ENCODE measurements around the gene NKAIN2.
"Not testable (repeated sequence)": the region's sequence is repeated elsewhere in the genome, so short reads cannot be mapped to it uniquely, and the experiment has no call there.

Gene NKAIN2

GRCh38 chr6:123966618-123967017 lies 163.0 kb downstream of the NKAIN2 start:
- DNase-seq (ENCODE audit: low read depth, low spot score), result no peak

GRCh38 chr6:123967905-123968304 lies 164.2 kb downstream of the NKAIN2 start:
- DNase-seq (ENCODE audit: low read depth, low spot score), result no peak

- DNase-seq (ENCODE audit: low read depth, low spot score), result no peak
Observed at GRCh38 chr6:123972600-123973294, 169.1 kb downstream of the NKAIN2 start.

GRCh38 chr6:123980311-123980710 lies 176.6 kb downstream of the NKAIN2 start:
- DNase-seq (ENCODE audit: low read depth, low spot score), result no peak

GRCh38 chr6:123986938-123987337 lies 183.3 kb downstream of the NKAIN2 start:
- DNase-seq (ENCODE audit: low read depth, low spot score), result no peak

GRCh38 chr6:123989918-123990317 lies 186.3 kb downstream of the NKAIN2 start:
- not testable (repeated sequence) for DNase-seq (ENCODE audit: low read depth, low spot score)

- no peak for DNase-seq (ENCODE audit: low read depth, low spot score)
Observed at GRCh38 chr6:123990376-123990775, 186.7 kb downstream of the NKAIN2 start.

GRCh38 chr6:123994168-123994567 lies 190.5 kb downstream of the NKAIN2 start:
- DNase-seq (ENCODE audit: low read depth, low spot score), result no peak

GRCh38 chr6:123994891-123995635 lies 191.4 kb downstream of the NKAIN2 start:
- no peak for DNase-seq (ENCODE audit: low read depth, low spot score)

GRCh38 chr6:123997223-123997622 lies 193.6 kb downstream of the NKAIN2 start:
- no peak for DNase-seq (ENCODE audit: low read depth, low spot score)

GRCh38 chr6:124002377-124003081 lies 198.9 kb downstream of the NKAIN2 start:
- DNase-seq (ENCODE audit: low read depth, low spot score), result no peak

GRCh38 chr6:124007266-124007665 lies 203.6 kb downstream of the NKAIN2 start:
- no peak for DNase-seq (ENCODE audit: low read depth, low spot score)

- DNase-seq (ENCODE audit: low read depth, low spot score), result no peak
Observed at GRCh38 chr6:124008000-124008987, 204.6 kb downstream of the NKAIN2 start.

- DNase-seq (ENCODE audit: low read depth, low spot score), result no peak
Observed at GRCh38 chr6:124008988-124009765, 205.5 kb downstream of the NKAIN2 start.

- no peak for DNase-seq (ENCODE audit: low read depth, low spot score)
Observed at GRCh38 chr6:124010574-124010973, 206.9 kb downstream of the NKAIN2 start.

- no peak for DNase-seq (ENCODE audit: low read depth, low spot score)
Observed at GRCh38 chr6:124011180-124011579, 207.5 kb downstream of the NKAIN2 start.

- not testable (repeated sequence) for DNase-seq (ENCODE audit: low read depth, low spot score)
Observed at GRCh38 chr6:124022051-124022450, 218.4 kb downstream of the NKAIN2 start.

- DNase-seq (ENCODE audit: low read depth, low spot score), result no peak
Observed at GRCh38 chr6:124022641-124023040, 219.0 kb downstream of the NKAIN2 start.

GRCh38 chr6:124026694-124027093 lies 223.0 kb downstream of the NKAIN2 start:
- no peak for DNase-seq (ENCODE audit: low read depth, low spot score)

GRCh38 chr6:124027392-124027791 lies 223.7 kb downstream of the NKAIN2 start:
- DNase-seq (ENCODE audit: low read depth, low spot score), result no peak

- no peak for DNase-seq (ENCODE audit: low read depth, low spot score)
Observed at GRCh38 chr6:124028117-124028516, 224.5 kb downstream of the NKAIN2 start.

All from activated CD4-positive, CD25-positive, alpha-beta regulatory T cell treated with anti-CD3 and anti-CD28 coated beads, Interleukin-2, amount 50 U/mL, for 16 hours (primary cell).